Transverse colon (tissue), 4 donors: Measurements from ENCODE around the gene ATOH8. TPM values are rescaled to one million over a fixed set of nuclear protein-coding genes. Genes with fewer than 3 reads are reported as not detected.

Experiments
- DNase-seq: peaks from one replicate; pipeline ENCODE4 v3.0.0-alpha.2; 2019
- H3K27ac ChIP-seq, 4 donors: fragments of 200-600 bp; sonication (generic); 2 replicates each; pipeline ENCODE4 v1.5.1; 2016 to 2018; ENCODE audit warnings: inconsistent platforms in 4 of 4
- H3K27me3 ChIP-seq: fragments of 200-600 bp; sonication (generic); 2 replicates; pipeline ENCODE4 v1.5.1; 2017; ENCODE audit warnings: inconsistent platforms
- H3K36me3 ChIP-seq, 4 donors: fragments of 200-600 bp; sonication (generic); 2 replicates each; pipeline ENCODE4 v1.5.1; 2017 to 2019; ENCODE audit warnings: inconsistent platforms in 4 of 4
- H3K4me1 ChIP-seq, 4 donors: fragments of 200-600 bp; sonication (generic); 2 replicates each; pipeline ENCODE4 v1.5.1; 2017 to 2020; ENCODE audit warnings: inconsistent platforms in 4 of 4
- H3K4me3 ChIP-seq, 4 donors: fragments of 200-600 bp; sonication (generic); 1 replicate in 1 of 4; 2 replicates in 3 of 4; pipeline versions ENCODE4 v1.5.1 to v1.6.1; 2017 to 2019; ENCODE audit warnings: inconsistent platforms in 4 of 4
- H3K9me3 ChIP-seq, 2 donors: fragments of 200-600 bp; sonication (generic); 2 replicates each; pipeline ENCODE4 v1.5.1; 2017 to 2019; ENCODE audit warnings: inconsistent platforms in 2 of 2
- EP300 ChIP-seq: sonication (generic); formaldehyde crosslinking; IDR thresholded peaks from one replicate; pipeline ENCODE4 v1.6.1; 2017; ENCODE audit warnings: antibody characterized with exemption, low read depth
- POLR2A ChIP-seq: fragments of 450-650 bp; IDR thresholded peaks from one replicate; pipeline ENCODE4 v1.6.1; 2016; ENCODE audit warnings: antibody characterized with exemption, mild to moderate bottlenecking, moderate library complexity
- POLR2AphosphoS5 ChIP-seq, 3 donors: sonication (generic); formaldehyde crosslinking; IDR thresholded peaks; one replicate each; pipeline ENCODE4 v1.6.1; 2016; ENCODE audit warnings: antibody characterized with exemption in 3 of 3
- WGBS, 2 donors: methylation state at CpG; one replicate each; pipeline ENCODE4 v1.1.5; 2018; ENCODE audit warnings: low coverage in 1 of 2; 5-methylcytosine and 5-hydroxymethylcytosine counted together
- in situ Hi-C, 4 donors: fragments of 200-750 bp; cut with MboI; loops; one replicate each; pipeline versions ENCODE4 v1.15.0 to v1.15.1; 2017; ENCODE audit warnings: low sequenced_read_pairs in 3 of 4, low pct_ligation_motif_present in 1 of 4, low pct_unique_long_range_greater_than_20kb in 1 of 4
- intact Hi-C: fragments of 100-400 bp; cut with DNase I; formaldehyde crosslinking; loops from one replicate; pipeline ENCODE4 v1.15.1; 2023; ENCODE audit warnings: low total_unique reads
- total RNA-seq, 4 donors: library from RNA; depleted of rRNA; stranded (reverse); fragments of >200 nt; gene quantifications; one replicate each; pipeline ENCODE4 v1.1.0, GENCODE V29; 2016
- TF ChIP-seq, protein P1 (sequence below), 5 experiments: fragments of 200-600 bp in 3 of 5; fragments of 450-650 bp in 2 of 5; sonication (generic) in 3 of 5; IDR thresholded peaks; 1 replicate in 2 of 5; 2 replicates in 3 of 5; pipeline ENCODE4 v1.5.1; 2016 to 2017; ENCODE audit warnings: antibody characterized with exemption in 5 of 5, inconsistent platforms in 3 of 5, mild to moderate bottlenecking in 2 of 5, moderate library complexity in 1 of 5

The ATOH8 gene
- total RNA-seq, 4 donors from 2014 or later: 7.4 to 32.6 (median 14.4) TPM

DNA sequence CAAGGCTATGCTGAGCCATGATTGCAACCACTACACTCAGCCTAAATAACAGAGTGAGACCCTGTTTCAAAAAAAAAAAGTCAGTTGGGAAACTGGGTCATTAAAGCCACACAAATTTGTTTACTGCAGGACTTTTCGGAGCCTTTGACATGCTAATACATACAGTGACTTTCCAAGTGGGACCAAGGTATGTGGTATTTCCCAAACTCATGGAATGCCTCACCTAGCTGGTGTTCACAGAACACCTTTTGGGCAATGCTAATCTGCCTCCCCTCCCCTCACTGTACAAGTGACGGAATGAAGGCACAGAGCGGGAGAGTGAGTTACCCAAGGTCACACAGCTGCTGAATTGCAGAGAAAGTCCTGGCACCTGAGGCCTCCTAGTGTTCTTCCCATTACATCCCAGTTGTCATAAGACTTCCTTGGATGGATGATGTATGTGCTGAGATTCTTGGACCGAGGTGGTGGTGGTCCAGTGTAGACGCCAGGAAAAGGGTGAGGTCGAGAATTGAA lies 30.7 kb downstream of the ATOH8 start:
- in situ Hi-C loops: no loop called here
- no peaks in the 10 kb centered on the region for H3K36me3 ChIP-seq
- WGBS, 2 donors: 71 to 88% methylated on average over 1 to 6 of the region's 6 CpGs
- H3K4me1 ChIP-seq: peaks cover 0 to 19% (median 9%) of the 10 kb centered on the region in 4 donors
- intact Hi-C loops: no loop called here
- TF ChIP-seq, protein P1, sequence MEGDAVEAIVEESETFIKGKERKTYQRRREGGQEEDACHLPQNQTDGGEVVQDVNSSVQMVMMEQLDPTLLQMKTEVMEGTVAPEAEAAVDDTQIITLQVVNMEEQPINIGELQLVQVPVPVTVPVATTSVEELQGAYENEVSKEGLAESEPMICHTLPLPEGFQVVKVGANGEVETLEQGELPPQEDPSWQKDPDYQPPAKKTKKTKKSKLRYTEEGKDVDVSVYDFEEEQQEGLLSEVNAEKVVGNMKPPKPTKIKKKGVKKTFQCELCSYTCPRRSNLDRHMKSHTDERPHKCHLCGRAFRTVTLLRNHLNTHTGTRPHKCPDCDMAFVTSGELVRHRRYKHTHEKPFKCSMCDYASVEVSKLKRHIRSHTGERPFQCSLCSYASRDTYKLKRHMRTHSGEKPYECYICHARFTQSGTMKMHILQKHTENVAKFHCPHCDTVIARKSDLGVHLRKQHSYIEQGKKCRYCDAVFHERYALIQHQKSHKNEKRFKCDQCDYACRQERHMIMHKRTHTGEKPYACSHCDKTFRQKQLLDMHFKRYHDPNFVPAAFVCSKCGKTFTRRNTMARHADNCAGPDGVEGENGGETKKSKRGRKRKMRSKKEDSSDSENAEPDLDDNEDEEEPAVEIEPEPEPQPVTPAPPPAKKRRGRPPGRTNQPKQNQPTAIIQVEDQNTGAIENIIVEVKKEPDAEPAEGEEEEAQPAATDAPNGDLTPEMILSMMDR (IDR thresholded peaks at IDR 0.05): no peak
- no peaks in the 10 kb centered on the region for H3K9me3 ChIP-seq
- peak overlapping the region; percentile 34 to 75 (median 62) for H3K27ac ChIP-seq
- H3K4me3 ChIP-seq: no peak overlapping the region
- no peak for DNase-seq
- H3K27me3 ChIP-seq: no peaks in the 10 kb centered on the region

DNA sequence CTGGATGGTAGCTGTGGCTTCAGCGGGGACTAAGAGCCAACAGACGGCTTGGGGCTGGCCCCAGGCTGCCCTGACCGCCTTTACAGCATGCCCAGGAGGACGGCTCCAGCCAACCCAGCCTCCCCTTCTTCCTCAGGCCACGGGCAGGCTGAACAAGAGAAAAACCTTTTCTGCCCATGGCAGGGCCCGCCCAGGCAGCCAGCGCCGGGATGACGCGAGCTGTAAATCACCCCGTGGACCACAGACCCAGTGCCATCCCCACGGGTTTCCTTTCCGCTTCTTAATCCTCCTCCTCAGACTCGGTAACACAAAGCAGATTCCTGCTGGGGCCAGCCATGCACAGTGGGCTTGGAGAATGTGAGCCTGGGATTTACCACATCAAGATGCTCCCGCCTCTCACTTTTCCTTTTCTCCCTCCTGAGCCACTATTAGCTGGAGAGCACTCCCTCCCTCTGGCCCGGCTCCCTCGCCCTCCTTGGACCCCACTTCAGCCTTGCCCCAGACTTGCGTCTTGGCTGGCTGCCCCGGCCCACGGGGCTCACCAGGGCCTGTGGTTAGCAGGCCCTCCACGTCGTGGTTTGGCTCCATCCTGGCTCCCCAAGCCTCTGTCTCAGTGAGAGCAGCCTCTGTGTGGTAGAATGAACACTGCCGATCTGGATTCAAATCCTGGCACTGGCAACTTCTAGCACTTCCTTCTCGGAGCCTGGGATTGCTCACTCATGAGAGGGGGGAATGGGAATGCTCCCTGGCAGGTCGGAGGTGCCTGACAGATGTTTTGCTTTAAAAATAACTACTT lies 31.4 kb downstream of the ATOH8 start:
- Histone ChIP-seq H3K9me3 (no peaks in the 10 kb centered on the region), H3K27me3 (no peaks in the 10 kb centered on the region), H3K27ac (peak overlapping the region; percentile 34 to 75 (median 62)), H3K4me1 (peaks cover 0 to 19% (median 9%) of the 10 kb centered on the region in 4 donors), H3K4me3 (no peak overlapping the region), H3K36me3 (no peaks in the 10 kb centered on the region)
- DNase-seq: no peak
- peak in 2 of 3 donors; percentile 6 to 17 for TF ChIP-seq POLR2AphosphoS5 (IDR thresholded peaks at IDR 0.05)
- TF ChIP-seq, protein P1 (IDR thresholded peaks at IDR 0.05): no peak
- no peak for TF ChIP-seq EP300
- TF ChIP-seq POLR2A: no peak
- 59 to 63% methylated on average over 2 to 25 of the region's 25 CpGs for WGBS, 2 donors
- intact Hi-C loops (no loop called here), in situ Hi-C loops (no loop called here)

DNA sequence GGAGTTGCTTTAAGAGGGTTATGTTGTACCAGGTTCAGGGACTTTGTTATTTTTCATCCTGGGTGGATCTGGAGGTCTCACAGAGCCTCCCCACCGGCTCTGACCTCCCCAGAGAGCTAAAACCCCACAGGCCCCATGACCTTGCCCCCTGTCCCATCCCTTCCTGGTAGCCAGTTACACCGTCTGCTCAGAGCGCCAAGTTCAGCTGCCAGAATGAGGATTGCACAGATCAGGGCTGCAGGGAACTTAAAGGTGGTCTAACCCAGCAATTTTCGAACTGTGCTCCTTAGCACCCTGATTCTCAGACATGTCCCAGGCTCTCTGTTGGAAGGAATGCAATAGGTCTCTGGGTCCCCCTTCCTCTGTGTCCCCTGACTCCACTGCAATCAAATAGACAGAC lies 32.1 kb downstream of the ATOH8 start:
- peak overlapping the region; percentile 34 to 75 (median 62) for H3K27ac ChIP-seq
- TF ChIP-seq POLR2A: no peak
- no peak for TF ChIP-seq POLR2AphosphoS5 (IDR thresholded peaks at IDR 0.05)
- TF ChIP-seq, protein P1 (IDR thresholded peaks at IDR 0.05): no peak
- no peak for TF ChIP-seq EP300
- H3K27me3 ChIP-seq: no peaks in the 10 kb centered on the region
- in situ Hi-C loops: no loop called here
- intact Hi-C loops: no loop called here
- H3K4me1 ChIP-seq: peaks cover 0 to 16% (median 9%) of the 10 kb centered on the region in 4 donors
- H3K36me3 ChIP-seq: no peaks in the 10 kb centered on the region
- WGBS, 2 donors: 60 to 70% methylated on average over 1 to 4 of the region's 4 CpGs
- H3K9me3 ChIP-seq: no peaks in the 10 kb centered on the region
- no peak for DNase-seq
- no peak overlapping the region for H3K4me3 ChIP-seq

DNA sequence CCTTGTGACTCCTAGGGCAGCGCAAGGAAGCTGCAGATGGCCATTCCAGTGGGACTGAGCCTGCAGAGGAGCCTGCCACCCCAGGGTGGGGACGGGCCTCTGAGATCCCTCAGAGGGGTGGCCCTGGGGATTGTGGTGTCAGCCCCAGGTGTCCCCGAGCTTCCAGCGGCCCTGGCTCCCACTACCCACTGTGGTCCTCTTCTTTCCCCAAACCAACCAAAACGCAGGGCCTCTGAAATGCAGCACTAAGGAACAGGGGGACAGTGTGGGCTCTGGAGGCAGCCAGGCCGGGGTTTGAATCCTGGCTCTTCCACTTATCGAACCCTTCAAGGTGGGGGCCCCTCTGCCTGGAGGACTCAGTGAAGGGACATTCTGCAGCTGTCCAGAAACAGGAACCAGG lies 32.7 kb downstream of the ATOH8 start:
- H3K27me3 ChIP-seq: no peaks in the 10 kb centered on the region
- no peaks in the 10 kb centered on the region for H3K9me3 ChIP-seq
- H3K27ac ChIP-seq: peak overlapping the region in 1 of 4 donors; percentile 75
- H3K4me1 ChIP-seq: peaks cover 0 to 15% (median 9%) of the 10 kb centered on the region in 4 donors
- DNase-seq: no peak
- no peak overlapping the region for H3K4me3 ChIP-seq
- TF ChIP-seq POLR2A: no peak
- no peak for TF ChIP-seq EP300
- no peak for TF ChIP-seq POLR2AphosphoS5 (IDR thresholded peaks at IDR 0.05)
- TF ChIP-seq, protein P1 (IDR thresholded peaks at IDR 0.05): no peak
- intact Hi-C loops: no loop called here
- in situ Hi-C loops: no loop called here
- WGBS, 2 donors: 92 to 100% methylated on average over 1 to 7 of the region's 7 CpGs
- no peaks in the 10 kb centered on the region for H3K36me3 ChIP-seq
